GM19043 (cell line): ENCODE results near the gene LRRC72.
"Not testable (repeated sequence)": the region's sequence is repeated elsewhere in the genome, so short reads cannot be mapped to it uniquely, and the experiment has no call there.

Experiments used
- ATAC-seq: cut with Tn5 transposase; IDR thresholded peaks from one replicate; pipeline ENCODE4 v1.9.1; 2021; ENCODE audit warnings: low read depth; ENCODE audit not compliant: unreplicated experiment

Gene LRRC72

DNA sequence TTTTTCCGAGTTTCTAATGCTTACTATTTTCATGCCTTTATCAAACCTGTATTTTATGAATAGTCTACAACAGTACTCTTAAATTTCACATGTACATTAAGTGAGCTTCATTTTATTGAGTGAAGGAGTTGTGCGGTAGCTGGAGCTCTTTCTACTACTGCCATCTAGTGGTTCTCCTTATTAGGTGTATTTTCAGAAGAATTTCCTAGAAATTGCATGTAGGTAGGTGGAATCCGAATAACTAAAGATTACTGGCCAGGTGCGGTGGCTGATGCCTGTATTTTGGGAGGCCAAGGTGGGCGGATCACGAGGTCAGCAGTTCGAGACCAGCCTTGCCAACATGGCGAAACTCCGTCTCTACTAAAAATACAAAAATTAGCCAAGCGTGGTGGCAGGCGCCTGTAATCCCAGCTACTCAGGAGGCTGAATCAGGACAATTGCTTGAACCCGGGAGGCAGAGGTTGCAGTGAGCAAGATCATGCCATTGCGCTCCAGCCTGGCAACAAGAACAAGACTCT lies 38.3 kb downstream of the LRRC72 start:
- ATAC-seq: peak; percentile 43

DNA sequence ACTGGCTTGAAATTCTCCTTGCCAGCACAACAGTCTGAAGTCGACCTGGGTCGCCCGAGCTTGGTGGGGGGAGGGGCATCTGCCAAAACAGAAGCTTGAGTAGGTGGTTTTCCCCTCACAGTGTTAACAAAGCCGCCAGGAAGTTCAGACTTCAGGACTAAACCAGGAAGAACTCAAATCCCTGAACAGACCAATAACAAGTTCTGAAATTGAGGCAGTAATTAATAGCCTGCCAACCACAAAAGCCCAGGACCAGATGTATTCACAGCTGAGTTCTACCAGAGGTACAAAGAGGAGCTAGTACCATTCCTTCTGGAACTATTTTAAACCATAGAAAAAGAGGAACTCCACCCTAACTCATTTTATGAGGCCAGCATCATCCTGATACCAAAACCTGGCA lies 45.3 kb downstream of the LRRC72 start:
- ATAC-seq: no peak

DNA sequence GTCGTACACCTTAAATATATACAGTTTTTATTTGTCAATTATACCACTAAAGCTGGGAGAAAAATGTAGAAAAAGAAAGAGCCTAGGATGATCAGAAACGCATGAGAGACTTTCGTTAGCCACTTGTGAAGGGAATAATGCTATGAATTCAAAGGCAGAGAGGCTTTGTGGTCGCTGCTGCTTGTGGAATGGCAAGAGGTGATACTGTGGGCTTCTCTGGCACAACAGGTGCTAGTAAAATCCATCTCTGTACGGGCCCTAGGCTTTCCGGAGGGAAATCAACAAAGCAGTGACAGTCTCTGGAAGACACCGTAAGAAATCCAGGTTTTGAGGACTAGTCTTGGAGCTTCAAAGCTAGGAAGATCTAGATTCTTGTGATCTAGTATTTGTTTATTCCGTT lies 52.6 kb downstream of the LRRC72 start:
- no peak for ATAC-seq

DNA sequence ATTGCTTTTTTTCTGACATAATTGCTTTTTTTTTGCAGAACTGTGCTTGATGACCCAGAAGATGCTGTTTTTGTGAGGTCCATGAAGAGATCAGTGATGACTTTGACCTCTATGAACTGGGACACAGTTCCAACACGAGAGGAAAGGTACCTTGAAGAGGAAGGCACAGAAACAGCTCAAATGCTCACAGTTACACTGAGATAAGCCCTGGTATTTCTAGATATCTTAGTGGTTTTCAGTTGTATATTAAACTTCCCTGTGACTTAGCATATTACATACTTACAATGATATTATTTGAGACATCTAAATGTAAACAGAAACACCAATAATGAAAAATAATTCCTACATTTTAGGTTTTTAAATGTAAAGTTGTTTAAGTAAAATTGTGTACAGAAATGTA lies 54.7 kb downstream of the LRRC72 start:
- no peak for ATAC-seq

DNA sequence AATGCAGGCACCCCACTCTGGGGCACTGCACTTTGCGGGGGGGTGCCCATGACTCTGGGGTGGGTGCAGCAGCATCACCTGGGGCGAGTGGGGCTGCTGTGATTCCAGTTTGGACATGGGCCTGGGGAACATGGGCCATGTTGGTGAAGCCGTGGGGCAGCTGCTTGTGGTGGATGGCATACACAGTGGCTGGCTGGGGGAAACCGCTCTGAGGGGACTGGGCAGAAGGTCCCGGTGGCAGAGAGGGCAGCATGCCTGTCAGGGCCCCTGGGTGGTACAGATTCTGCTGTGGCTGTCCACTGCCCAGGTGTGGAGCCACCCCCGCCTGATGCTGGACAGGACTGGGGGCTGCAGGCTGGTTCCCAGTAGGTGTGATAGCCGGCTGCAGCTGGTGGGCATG lies 57.2 kb downstream of the LRRC72 start:
- no peak for ATAC-seq

DNA sequence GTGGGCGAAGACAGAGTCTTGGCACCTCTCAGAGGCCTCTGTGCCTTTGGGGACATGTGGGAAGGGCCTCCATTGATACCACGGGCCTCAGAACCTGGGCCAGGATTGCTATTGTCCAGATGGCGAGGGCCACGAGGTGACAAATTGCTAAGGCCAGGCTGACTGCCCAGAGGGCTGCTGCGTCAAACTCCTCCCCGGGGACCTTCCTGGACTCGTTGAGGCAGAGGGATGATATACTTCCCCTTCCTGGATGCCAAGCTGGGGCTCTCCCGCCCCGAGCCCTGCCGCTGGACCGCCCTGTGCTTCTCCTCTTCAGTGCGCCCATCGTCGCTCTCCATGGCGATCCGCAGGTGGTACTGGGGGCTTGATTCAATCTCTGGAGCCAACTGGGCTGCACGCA lies 58.9 kb downstream of the LRRC72 start:
- no peak for ATAC-seq

DNA sequence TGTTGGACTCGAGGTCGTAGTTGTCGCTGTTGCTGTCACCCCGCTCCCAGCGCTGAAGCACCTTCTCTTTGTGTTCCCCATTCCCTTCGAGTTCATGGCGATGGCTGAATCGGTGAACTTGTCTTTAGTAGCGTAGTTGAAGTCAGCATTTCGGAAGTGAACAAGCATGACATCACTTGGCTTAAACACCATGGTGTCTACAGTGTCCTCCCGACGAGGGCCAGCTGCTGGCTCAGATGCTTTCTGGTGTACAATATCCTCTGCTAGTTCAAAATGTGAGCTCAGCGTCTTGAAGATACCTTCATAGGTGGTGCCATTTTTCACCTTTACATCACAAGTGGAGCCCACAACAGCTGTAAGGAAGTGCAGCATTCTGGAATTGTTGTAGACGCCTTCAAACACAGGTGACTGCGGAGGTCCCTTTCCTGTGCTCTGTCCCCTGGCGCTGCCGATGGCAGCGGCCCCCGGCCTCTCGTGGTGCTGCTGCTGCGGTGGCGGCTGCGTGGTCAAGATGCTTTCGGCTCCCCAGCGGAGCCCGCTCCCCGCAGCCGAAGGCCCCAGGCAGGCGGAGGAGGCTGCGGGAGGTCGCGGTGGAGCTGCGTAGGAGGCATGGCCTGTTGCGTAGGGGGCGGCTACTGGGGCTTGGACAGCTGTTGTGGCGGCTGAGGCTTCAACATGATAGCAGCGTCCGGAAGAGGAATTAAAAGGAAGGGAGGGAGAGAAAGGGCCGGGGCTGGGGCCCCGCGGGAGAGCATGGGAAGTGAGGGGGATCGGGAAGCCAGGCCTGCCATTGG lies 59.7 kb downstream of the LRRC72 start:
- no peak for ATAC-seq

DNA sequence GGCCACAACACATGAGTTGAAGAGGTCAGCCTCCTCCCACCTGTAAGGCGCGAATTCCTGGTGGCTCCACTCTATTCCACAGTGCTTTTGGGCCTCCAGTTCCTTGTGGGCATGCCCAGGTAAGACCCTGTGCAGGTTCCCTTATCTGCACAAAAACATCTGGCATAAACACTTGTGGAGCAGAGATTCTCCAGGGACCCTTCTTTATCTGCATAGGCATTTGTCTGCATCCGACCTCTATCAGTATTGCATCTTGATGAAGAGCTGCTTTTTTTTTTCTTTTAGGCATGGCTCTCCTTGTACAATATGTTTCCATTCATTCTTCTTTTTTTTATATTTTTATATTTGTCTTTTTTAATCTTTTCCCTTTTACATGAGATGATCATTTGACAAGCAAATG lies 60.5 kb downstream of the LRRC72 start:
- no peak for ATAC-seq

DNA sequence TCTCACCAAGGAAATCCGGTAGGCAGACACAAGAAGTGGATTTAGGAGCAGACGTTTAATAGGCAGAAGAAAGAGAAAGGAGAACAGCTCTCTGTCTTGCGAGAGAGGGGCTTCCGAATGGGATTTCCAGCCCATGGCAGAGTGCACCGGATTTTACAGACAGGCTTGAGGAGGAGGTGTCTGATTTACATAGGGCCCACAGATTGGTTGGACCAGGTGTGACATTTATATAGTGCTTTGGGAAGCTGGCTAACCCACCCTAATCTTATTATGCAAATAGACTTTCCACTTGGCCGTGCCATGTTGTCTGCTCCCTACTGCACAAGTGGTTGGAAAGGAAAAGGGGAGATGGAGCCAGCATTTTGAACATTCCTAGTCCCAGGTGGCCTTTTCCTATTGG lies 61.2 kb downstream of the LRRC72 start:
- no peak for ATAC-seq

DNA sequence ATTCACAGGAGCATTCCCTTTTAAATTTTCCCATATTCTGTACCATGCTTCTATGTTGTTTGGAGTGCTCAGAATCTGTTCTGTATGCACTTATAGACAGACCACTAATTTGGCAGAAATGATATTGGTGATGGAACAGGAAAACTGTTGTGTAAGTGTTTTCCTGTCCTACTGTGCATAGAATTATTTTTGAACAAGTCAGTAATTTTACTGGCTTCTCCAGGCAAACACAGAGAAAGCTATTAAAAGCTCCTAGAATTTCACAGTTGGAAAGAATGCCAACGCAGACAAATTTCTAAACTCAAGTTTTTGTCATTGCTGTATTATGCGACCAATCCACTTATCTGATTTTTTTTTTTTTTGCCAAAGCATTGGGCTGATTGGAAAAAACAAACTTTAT lies 63.3 kb downstream of the LRRC72 start:
- no peak for ATAC-seq

DNA sequence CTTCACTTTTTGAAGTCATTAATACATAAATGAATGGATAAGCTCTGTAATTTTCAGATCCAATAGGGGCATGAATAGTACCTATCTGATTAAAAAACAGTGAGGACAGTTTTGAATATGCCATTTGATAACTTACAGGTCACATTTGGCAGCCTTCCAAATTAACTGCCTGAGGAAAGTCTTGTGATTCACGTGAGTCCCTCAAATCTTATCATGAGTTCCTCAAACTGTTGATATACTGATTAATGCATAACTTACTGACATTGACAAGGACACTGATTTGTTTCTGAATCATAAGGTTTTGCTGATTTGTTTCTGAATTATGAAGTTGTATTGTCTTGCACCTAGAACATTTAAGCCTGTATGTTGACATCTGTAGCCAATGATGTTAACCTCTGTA lies 63.8 kb downstream of the LRRC72 start:
- no peak for ATAC-seq

DNA sequence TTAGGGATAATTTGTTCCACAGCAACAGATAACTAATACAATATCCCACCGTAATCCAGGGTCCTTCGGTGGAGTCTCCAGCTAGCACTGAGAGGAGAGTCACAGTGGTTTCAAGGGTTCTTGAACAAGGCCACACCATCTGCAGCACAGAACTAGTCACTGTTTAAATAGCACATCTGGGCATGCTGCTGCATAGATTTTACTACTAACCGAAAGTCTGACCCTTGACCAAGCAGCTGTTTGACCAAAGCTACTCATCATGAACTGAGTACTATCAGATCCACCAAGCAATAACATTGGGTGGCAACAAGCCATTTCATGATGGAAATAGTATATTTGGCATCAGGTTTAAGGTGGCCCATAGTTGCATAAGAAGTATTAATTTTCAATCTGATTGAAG lies 65.8 kb downstream of the LRRC72 start:
- no peak for ATAC-seq

DNA sequence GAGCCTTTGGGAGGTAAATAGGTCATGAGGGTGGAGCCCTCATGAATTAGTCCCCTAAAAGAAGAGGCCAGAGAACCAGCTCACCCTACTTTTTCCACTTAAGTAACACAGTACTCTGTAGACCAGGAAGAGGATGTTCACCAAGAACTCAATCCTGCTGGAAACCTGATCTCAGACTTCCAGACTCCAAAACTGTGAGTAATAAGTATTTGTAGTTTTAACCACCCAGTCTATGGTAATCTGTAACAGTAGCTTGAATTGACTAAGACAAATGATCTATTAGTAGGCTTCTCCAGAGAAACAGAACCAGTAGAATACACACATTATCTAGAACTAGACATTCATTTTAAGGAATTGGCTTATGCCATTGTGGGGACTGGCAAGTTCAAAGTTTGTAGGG lies 67.4 kb downstream of the LRRC72 start:
- ATAC-seq: no peak

DNA sequence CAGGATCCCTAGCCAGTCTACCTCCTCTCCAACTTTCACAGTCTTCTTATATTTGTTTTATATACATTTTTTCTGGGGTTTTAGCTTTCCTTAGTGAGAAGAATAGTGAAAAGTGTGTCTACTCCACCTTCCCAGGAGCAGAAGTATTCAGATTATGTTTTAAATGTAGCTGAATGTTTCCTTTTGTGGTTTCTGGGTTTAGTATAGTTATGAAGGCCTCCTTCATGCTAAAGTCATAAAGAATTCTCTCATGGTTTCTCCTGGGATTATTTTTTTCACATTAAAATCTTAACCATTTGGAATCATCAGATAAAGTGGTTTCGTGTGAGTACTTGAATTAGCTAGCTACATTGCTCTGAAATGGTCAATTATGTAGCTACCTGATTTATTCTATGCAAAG lies 68.1 kb downstream of the LRRC72 start:
- no peak for ATAC-seq

DNA sequence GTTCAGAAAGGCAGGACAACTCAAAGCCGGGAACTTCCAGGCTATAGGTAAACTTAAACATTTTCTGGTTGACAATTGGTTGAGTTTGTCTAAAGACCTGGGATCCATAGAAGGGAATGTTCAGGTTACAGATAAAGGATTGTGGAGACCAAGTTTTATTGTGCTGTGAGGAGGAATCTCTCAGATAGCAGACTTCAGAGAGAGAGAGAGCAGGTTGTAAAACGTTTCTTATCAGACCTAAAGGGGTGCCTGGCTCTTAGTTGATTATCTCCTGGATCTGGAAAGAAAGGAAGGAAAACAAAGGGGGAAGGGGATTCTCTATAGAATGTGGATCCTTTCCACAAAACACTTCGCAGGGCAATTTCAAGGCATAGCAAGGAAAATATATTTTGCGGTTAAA lies 69.0 kb downstream of the LRRC72 start:
- not testable (repeated sequence) for ATAC-seq

DNA sequence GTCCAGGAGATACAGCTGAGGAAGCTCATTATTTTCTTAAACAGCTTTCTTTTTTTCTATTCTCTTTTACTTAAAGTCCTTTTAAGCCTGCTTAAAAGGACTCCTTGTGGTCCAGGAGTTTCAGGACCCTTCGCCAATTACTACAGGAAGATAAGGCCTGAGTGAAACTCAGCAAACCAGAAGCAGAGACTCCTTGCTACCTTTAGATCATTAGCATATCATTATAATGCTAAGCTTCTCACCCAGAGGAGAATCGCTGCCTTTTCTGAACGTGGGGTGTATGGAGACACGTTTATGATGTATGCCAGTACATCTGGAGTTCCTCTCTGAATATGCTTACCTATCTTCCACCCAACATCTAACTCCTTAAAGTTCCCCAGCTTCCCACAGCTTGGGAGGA lies 71.4 kb downstream of the LRRC72 start:
- ATAC-seq: no peak

DNA sequence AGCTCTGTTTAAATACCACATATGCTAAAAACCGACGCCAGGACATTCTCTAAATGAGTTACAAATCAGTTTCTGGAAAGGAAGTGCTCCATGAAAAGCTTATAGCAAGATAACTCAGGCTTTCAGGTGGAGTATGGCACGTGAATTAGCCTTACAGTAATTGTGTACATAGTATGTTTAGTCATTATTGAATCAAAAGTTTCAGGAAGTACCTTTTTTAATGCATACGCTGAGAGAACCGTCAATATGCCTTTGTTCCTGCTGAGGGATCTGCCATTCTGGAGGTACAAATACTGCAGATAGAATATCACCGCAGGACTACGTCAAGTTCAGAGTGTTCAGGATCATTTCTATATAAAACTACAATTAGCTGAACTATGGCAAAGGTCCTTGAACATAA lies 73.2 kb downstream of the LRRC72 start:
- ATAC-seq: no peak

DNA sequence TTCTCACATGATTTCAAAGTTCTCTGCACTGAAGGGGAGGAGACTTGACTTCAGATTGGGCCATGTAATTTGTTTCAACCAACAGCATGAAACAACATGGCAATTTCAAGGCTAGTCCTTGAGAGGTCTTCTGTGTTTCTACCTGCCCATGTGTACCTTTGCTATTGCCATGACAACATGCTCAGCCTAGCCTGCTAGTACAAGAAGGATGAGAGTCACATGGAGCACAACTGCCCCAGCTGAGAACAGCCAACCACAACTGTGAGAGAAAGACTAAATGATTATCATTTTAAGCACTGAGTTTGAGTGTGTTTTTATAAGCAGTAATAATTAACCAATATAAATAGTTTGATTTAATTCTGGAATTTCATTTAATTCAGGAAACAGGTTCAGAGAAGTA lies 77.0 kb downstream of the LRRC72 start:
- no peak for ATAC-seq

DNA sequence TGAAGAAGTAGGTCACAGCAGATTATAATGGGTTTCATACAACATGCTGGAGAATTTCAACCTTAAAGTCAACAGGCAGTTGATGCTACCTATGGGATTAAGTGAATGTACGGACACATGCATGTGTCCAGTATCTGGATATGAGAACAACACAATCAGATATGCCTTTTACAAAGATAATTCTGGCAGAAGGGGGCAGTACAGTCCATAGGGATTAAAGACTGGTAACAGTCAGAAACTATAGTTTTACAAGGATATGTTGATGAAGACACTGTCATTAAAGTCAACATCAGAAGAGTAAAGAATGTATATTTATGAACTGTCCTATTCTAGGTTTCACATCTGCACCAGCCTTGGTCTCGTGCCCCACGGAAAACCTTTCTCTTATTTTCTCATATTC lies 77.4 kb downstream of the LRRC72 start:
- no peak for ATAC-seq

DNA sequence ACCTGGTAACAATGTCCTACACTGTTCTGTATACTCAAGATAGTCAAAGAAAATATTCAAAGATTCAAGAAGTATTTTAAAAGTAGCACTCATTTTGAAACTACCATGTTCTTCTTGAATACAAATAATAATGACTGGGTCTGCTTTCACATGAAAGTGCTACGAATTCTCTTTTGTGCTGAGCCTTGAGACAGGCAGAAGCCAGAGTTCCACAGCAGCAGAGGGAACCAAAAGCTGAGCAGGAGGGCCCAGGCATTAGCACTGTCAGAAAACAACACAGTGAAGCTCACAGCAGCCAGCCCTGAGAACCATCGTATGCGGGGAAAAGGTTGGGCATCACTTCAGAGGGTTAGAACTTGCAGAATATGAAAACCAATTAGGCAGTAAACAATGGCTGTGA lies 80.1 kb downstream of the LRRC72 start:
- ATAC-seq: no peak

DNA sequence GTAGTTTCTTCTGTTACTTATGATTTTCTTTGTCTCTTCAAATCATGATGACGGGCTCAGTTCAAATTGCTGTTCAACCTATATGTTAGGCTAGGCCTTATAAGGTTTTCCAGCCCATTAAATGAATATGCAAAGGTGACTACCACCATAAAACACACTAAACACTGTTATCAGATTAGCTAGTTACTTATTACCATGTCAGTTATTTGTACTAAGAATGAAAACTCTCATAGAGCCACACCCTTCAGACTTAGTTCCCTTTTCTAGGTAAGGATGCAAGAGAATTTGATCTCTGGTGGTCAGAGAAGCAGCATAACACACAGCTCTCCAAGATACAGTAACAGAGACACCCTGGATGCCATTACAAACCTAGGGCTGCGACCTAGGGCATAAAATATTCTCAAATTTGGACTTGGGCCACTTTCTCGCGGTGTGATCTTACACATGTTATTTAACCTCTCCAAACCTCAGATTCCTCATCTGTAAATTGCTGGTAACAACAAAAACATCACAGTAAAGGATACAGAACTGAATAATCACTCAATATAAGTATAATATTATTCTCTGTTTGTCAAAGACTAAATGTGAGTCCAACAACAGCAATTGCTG lies 83.3 kb downstream of the LRRC72 start:
- peak; percentile 78 for ATAC-seq

DNA sequence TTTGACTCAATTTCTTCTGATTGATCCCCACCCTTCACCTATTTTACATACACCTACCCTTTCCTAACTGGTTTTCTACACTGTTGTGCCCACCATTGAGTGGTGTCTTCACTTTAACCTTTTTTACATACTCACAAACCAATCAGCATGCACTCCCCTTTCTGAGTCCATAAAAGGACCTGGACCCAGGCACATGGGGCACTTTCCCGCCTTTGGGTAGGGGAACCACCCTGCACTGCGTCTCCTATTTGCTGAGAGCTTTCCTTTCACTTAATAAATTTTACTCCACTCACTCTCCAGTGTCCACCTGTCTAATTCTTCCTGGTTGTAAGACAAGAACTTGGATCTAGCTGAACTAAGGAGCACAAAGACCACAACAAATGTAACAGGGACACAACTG lies 85.1 kb downstream of the LRRC72 start:
- no peak for ATAC-seq
